Measurements from ENCODE around the gene OR10T2. TPM values are rescaled to one million over a fixed set of nuclear protein-coding genes. Genes with fewer than 3 reads are reported as not detected.
"Not testable (repeated sequence)": the region's sequence is repeated elsewhere in the genome, so short reads cannot be mapped to it uniquely, and the experiment has no call there.

Gene OR10T2, protein sequence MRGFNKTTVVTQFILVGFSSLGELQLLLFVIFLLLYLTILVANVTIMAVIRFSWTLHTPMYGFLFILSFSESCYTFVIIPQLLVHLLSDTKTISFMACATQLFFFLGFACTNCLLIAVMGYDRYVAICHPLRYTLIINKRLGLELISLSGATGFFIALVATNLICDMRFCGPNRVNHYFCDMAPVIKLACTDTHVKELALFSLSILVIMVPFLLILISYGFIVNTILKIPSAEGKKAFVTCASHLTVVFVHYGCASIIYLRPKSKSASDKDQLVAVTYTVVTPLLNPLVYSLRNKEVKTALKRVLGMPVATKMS
- not detected for total RNA-seq

DNA sequence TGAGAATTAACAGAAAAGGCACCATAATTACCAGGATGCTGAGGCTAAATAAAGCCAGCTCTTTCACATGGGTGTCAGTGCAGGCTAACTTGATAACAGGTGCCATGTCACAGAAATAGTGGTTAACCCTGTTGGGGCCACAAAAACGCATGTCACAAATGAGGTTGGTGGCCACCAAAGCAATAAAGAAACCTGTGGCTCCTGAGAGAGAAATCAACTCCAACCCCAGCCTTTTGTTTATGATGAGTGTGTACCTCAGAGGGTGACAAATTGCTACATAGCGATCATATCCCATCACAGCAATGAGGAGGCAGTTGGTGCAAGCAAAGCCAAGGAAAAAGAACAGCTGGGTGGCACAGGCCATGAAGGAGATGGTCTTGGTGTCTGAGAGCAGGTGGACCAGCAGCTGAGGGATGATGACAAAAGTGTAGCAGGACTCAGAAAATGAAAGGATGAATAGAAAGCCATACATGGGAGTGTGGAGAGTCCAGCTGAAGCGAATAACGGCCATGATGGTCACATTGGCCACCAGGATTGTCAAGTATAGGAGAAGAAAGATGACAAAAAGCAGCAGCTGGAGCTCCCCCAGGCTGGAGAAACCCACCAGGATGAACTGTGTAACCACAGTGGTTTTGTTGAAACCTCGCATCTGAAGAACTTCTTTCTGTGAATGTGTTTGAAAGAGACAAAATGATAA, at the start of gene OR10T2:
Gene OR10T2 (minus strand): TSS at position 649 of the 697 bp plus-strand sequence. CDS start 0 bp downstream, at position 649.
- no peak for ATAC-seq

DNA sequence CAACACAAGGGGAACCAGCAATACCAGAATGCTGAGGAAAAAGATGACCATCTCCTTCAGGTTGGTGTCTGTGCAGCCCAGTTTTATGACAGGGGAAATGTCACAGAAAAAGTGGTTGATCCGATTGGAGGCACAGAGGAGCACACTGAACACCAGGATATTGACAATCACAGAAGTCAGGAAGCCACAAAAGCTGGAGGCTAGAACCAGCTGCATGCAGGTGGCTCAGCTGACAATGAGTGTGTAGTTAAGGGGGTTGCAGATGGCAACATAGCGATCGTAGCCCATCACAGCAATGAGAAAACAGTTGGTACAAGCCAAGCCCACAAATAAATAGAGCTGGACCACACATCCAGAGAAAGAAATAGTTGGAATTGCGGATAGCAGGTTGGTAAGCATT, 46.1 kb upstream of the OR10T2 start:
- ATAC-seq = no peak

DNA sequence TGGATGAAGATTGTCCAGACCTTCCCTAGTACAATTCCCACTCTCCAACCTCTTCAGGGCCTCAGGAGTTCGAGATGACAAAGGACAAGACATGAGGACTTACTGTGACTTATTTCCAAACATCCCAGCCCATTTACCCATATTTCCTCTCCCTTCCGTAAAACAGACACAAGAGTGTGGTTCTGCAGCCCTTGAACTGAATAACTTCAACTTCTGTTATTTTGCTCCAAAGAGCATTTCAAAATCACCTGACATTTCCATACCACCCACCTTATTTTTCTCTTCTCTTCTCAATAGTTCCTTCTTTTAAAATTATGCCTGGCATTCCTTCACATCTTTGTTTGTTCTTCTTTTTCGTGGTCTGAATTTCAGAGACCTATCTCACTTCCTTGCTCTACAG, 35.5 kb upstream of the OR10T2 start:
- ATAC-seq = no peak

DNA sequence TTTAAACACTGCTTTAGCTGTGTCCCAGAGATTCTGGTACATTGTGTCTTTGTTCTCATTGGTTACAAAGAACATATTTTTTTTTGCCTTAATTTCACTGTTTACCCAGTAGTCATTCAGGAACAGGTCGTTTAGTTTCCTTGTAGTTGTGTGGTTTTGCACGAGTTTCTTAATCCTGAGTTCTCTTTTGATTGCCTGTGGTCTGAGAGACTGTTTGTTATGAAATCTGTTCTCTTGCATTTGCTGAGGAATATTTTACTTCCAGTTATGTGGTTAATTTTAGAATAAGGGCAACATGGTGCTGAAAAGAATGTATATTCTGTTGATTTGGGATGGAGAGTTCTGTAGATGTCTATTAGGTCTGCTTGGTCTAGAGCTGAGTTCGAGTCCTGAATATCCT, 30.9 kb upstream of the OR10T2 start:
- ATAC-seq = not testable (repeated sequence)

DNA sequence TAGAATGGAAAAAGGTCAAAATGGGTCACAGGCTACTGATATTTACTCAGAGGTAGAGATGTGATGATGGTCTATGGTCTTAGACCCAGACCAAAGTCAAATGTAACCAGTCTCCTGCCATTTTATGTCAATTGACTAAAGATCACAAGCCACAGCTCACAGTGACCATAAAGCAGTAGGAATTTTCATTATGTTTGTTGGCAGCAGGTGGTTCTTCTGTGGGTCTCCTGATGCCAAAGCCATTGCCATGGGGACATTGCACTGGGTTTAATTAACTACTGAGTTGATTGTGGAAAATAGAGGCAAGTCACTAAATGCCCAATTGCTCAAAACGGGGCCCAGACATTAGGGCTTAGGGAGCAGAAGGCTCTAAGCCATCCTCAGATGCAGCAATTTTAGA, 26.9 kb upstream of the OR10T2 start, which contains the start of gene OR10K2:
Gene OR10K2 (minus strand): TSS at position 101 of the 400 bp plus-strand sequence. CDS start 5,371 bp downstream, outside the sequence.
- no peak for ATAC-seq

DNA sequence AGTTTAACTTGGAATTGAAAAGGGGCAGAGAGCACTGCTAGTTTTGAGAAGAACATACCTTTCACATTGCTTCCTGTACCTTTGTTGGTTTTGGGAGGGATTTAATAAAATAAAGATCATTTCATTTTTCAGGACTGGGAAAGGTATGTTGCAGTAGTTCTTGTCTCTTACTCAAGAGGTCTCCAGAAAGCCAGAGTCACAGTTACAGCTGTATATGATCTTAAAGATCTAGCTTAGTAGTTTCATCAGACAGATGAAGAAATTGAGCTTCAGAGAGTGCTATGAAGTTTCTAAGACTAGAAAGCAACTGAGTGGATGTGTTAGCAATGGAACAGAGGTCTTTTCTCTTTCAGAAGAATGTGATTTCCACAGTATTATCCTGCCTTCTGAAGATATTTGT, 25.8 kb upstream of the OR10T2 start:
- no peak for ATAC-seq

DNA sequence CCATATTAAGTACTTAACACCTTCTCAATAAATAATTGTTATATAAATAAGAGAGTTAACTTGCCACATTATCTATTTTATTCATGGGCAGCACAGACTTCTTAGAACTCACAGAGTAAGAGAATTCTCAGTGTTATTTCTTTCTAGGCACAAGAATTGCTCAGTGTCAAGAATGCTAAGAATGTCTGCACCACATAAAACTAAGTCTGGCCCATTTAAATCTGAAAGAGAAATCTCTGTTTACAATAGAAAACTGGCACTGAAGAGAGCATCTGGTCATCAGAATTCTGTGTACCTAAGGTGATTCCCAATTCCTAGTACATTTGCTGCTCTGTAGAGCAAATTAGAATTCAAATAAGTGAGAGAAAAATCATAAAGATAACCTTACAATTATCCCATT, 22.9 kb upstream of the OR10T2 start:
- no peak for ATAC-seq

DNA sequence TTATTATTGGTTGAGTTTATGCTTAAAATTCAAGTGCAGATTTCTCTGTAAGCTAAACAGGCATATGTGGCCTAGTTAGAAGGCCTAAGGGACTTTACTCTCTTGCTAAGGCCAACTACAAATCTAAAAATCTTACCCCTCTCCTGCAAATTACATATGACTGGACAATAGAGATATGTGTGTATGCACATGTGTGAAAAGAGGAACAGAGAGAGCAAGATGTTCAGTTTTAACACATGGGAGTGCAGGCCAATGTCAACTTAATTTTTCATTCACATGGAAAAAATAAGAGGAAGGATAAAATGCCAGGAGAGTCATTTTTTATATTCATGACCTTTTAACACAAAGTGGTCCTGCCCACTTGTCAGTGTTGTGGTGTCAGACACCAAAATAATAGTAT, 18.3 kb upstream of the OR10T2 start:
- no peak for ATAC-seq

DNA sequence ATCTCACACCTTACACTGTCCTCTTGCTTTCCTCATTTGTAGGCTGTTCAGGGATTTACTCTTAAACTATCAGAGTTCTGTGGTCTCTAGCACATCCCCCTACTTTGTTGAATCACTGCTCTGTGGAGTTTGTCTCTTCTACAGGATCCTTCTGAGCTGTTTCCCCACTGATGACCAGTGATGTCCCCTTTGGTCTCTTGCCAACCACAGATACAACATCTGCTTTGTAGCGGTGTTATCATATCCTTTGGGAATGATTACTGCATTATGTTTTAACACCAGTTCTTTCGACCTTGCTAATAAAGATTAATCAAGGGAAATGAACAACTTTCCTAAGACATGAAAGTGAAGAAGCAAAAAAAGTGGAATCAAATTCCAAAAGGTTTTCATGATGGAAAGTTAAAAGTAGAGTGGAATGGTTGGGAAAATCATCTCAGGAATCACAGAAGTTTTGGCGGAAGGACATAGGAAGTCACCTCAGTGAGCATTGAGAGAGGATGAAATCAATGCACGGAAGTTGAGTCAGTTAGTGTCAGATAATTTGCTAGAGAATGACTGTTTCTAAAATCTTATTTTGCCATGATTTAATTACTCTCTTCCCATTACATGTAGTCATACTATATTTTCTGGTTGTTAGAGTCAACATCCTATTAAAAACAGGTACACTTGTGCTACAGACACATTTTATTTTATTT, 15.5 kb upstream of the OR10T2 start:
- ATAC-seq = no peak

DNA sequence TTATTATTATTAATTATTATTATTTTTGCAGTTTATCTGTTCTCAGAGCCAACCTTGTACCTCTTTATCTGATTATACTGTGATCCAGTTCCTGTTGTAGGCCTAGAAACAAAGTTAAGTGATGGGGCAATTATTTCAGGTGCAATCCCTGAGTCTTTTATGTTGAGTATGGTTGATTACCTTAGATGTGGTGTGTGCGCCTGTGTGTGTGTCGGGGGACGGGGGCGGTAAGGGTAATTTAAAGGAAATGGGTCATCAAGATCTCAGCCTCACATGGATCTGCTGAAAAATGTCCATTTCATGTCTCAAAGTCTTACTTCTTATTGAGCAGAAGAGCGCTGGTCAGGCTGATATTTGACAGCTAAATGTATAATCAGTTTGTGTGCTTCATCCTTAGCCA, 7.8 kb upstream of the OR10T2 start:
- no peak for ATAC-seq

DNA sequence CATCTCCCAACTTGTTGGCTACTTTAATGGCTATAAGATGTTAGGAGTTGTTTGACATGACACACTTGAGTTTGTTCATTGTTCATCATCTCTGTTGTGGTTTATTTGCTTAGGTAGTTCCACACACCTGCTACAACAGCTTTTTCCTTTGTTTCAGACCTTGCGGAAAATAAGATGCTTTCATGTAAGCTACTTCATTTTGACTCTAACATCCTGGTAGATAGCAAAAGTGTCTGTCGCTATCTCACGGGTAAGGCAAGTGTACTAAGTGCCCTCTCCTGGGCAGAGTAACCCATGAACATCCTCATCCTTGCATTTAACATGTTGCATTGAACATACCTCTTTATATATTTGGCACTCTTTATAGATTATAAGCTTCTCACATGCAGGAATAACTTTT, 1.6 kb upstream of the OR10T2 start:
- ATAC-seq = no peak

DNA sequence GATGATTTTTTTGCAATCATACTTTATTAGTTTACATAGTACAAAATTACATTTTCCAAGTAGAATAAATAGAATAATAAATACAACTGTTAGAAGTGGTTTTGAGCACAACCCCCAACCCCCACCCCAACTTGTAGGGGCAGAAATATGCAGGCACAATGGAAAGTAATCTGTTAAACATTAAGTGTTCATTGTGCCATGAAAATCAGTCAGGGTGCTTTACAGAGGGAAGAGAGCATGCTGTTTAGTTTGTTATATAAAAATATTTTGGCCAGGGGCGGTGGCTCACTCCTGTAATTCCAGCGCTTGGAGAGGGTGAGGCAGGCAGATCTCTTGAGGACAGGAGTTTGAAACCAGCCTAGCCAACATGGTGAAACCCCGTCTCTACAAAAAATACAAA, 2.6 kb downstream of the OR10T2 start:
- no peak for ATAC-seq

DNA sequence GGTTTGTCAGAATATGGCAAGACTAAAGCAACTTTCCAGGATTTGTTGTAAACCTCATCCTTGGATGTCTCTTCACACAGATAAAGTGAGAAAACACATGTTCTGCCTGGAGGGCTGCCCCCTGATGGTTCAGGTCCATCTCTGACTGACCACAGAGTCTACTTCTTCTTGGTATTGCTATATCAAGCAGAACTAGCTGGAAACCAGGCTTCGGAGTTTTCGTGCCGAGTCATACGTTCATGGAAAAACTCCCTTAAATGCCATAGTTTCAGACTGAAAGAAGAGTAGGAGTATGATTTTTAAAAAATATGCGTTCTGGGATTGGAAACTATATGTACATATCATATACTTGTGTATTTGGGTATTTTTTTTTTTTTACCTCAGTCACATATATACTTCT, 5.8 kb downstream of the OR10T2 start:
- no peak for ATAC-seq

DNA sequence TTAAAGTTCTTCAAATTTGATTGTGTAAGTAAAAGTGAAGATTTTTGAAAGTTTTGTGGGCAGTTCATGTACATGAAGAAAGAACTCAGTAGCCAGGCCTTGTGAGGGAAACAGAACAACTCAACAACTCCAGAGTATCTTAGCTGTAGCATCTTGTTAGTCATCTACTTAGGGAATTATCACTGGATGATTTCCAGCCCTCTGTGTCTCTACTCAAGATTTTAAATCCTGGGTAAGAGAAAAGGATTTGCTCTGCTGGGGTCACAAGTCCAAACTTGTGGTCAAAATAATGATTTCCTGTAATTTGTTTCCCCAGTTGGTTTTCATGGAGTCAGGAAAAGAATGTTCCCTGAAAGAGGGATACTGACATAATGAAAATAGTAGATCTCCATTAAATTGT, 8.2 kb downstream of the OR10T2 start:
- no peak for ATAC-seq

DNA sequence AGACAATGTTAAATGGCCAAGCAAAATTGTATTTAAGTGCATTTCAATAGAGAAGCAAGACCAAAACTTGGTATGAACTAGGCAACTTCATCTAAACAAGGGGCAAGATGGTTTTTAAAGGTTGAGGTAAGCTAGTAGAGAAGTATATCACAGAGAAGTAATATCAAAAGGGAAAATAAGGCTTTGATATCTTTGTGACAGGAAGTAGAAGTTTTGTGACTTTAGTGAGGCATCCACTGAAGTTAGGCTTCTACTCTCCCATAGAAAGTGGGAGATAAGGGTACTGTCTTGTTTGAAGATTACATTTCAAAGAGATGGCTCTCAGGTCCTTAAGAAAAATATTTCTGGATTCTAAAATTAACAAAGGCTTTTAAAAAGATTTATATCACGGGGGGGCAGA, 8.9 kb downstream of the OR10T2 start:
- ATAC-seq = no peak

DNA sequence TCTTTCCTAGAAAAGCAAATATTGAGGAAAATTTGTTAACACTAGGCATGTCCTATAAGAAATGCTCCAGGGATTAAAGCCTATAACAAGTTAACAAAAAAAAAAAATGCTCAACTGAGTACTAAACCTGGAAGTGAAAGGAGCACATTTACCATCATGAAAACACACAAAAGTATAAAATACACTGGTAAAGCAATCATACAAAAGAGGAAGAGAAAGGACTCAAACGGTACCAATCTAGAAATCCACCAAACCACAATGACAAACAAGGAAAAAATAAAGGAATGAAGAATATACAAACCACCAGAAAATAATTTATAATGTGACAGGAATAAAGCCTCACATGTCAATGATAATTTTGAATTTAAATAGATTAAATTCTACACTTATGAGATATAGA, 24.4 kb downstream of the OR10T2 start:
- ATAC-seq = no peak

DNA sequence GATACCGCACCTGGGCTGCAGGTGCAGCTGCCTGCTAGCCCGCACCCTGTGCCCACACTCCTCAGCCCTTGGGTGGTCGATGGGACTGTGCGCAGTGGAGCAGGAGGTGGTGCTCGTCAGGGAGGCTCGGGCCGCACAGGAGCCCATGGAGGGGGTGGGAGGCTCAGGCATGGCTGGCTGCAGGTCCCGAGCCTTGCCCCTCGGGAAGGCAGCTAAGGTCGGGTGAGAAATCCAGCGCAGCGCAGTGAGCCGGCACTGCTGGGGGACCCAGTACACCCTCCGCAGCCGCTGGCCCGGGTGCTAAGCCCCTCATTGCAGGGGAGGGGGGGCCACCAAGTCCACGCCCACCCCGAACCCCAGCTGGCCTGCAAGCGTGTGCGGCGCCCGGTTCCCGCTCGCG, 25.2 kb downstream of the OR10T2 start:
- not testable (repeated sequence) for ATAC-seq

DNA sequence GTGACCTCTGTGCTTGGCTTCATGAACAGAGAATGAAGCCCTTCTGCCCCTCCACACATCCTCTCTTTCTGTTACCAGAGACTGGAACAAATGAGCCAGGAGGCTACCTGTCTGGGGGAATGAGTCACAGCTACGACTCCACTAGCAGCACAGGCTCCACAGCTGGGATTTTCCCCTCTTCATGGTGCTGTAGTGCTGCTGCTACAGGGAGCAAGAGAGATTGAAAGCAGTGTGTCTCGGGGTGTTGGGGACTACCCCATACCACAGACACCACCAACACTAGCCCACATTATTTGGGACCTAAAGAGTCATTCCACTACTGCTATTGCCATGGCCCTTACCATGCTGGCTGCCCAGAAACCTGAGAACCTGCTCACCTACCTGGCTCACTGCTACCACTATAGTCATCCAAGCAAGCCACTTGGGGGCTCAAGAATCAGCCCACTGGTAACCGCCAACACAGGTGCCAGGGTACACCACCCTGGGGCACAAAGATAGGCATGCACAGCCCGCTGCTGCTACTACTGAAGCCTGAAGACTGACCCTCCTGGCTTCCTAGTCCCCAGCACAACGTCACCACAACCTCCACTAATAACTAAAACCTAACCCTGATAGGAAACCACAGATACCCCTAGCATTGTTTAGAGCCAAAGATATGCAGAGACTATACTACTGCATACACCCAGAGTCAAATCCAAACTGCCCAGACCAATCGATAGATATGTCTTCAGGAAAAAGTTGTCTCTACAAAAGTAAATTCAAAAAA, 27.9 kb downstream of the OR10T2 start:
- no peak for ATAC-seq

DNA sequence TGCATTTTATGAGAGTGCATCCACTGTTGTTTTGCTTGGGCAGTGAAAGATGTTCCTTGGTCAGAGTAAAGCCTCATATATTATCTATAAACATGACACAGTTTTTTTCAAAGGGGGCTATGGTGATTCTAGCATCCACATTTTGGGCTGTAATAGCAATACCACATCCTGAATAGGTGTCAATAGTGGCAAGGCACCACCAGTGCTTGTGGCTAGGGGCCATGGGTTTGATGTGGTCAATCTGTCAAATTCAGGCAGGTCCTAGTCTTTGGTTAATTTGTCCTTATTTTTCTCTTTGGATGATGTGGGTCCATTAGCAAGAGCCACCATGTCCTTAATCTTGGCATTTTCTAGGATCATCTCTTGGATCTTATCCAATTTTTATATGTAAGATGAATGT, 32.5 kb downstream of the OR10T2 start:
- ATAC-seq = no peak

DNA sequence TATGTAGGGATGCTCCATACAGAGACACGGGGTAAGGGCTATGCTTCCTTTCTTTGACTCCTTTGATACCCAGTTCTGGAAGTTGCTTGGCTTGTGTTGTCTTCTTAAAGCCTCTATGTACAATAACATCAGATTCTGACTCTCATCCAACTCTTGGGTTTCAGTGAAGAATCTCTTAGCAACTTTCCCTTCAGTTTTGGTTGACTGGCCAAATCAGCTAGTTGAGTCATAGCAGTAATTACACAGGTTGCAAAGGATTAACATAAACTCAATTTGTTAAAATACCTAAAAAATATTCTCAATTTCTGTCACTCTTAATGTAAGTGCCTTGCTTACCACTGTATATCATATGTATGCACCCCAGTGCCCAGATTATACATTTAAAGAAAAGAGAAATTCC, 36.3 kb downstream of the OR10T2 start:
- ATAC-seq = no peak

DNA sequence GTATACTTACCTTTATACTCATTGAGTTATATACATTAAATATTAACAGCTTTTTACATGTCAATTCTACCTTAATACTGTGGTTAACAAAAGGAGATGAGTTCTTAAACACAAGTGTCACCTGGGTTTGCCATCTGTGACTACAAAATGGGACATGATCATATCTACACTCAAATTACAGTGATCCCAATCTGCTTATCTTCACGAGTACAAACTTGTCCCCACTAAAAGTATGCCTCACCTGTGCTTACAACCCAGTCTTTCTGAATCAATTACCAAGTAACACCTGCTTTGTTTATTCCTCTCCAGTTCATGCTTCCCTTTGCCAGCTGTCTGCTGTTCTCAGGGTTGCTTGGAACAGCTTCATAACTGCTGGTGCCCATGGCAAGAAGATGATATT, 36.8 kb downstream of the OR10T2 start:
- no peak for ATAC-seq

DNA sequence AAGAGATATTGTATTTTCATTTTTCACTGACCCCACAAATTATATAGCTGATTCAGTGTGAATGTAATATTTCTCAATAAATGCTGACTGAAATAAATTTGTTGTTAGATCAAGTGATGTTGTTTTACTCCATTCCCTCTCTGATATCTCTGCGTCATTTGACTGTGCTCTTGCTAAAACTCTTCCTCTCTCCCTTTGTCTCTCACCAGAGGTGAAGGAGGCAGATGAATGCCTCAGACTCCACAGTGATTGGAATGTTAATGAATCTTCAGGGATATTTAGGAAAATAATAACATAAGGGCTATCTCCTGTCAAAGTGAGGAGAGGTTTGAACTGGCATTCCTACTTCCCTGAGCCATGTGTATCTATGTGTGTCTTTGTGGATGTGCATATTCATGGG, 41.8 kb downstream of the OR10T2 start:
- no peak for ATAC-seq

DNA sequence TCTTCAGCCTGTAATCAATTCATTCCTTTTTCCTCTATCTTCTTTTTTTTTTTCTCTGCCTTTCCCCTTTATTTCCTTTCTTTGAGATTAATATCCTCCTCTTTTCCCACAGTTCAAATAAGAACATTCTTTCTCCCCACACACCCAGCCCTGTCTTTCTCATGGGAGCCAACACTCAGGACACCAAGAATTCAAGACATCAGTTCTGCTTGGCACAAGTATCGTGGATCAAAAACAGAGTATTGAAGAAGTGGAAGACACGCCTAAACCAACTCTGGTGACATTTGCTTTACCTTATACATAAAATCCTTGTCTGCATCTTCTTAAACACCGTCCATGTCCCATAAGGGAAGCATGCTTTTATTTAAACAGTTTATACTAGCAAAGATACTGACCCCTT, 42.6 kb downstream of the OR10T2 start:
- no peak for ATAC-seq

All from esophagus mucosa (tissue), 1 donor.